Right lobe of liver (tissue), 6 donors: ENCODE results near the gene AMMECR1L. TPM values are rescaled to one million over a fixed set of nuclear protein-coding genes. Genes with fewer than 3 reads are reported as not detected.

ENCODE experiments used
- ATAC-seq, 4 donors: fragments of 200-7000 bp; cut with Tn5 transposase; one replicate each; pipeline ENCODE4 v1.9.1; 2020; ENCODE audit warnings: mild to moderate bottlenecking in 4 of 4, moderate library complexity in 4 of 4
- DNase-seq, 3 donors: peaks; one replicate each; pipeline ENCODE4 v3.0.0-alpha.2; 2020
- H3K27ac ChIP-seq, 3 donors: fragments of 200-600 bp; one replicate each; pipeline ENCODE4 v1.8.0; 2022
- H3K27me3 ChIP-seq, 2 donors: fragments of 200-600 bp; one replicate each; pipeline ENCODE4 v1.8.0; 2022
- H3K36me3 ChIP-seq, 4 donors: fragments of 200-600 bp; sonication (generic) in 1 of 4; one replicate each; pipeline versions ENCODE4 v1.5.1 to v1.8.0; 2017 to 2022; ENCODE audit warnings: control low read depth in 1 of 4
- H3K4me1 ChIP-seq, 4 donors: fragments of 200-600 bp; sonication (generic) in 1 of 4; one replicate each; pipeline versions ENCODE4 v1.5.1 to v1.8.0; 2017 to 2022; ENCODE audit warnings: control low read depth in 1 of 4
- H3K4me3 ChIP-seq, 3 donors: fragments of 200-600 bp; one replicate each; pipeline ENCODE4 v1.8.0; 2022
- H3K9me3 ChIP-seq, 4 donors: fragments of 200-600 bp; sonication (generic) in 1 of 4; one replicate each; pipeline versions ENCODE4 v1.5.1 to v1.8.0; 2017 to 2022; ENCODE audit warnings: control low read depth in 1 of 4
- POLR2A ChIP-seq: fragments of 450-650 bp; IDR thresholded peaks from one replicate; pipeline ENCODE4 v1.6.1; 2017; ENCODE audit warnings: antibody characterized with exemption, mild to moderate bottlenecking
- WGBS: methylation state at CpG from one replicate; pipeline ENCODE4 v1.1.6; 2018; ENCODE audit warnings: low coverage, low lambda C conversion rate; ENCODE audit not compliant: insufficient coverage; ENCODE audit errors: missing lambda C conversion rate; 5-methylcytosine and 5-hydroxymethylcytosine counted together
- intact Hi-C, 2 donors: fragments of 100-400 bp; cut with DNase I; formaldehyde crosslinking; loops; one replicate each; pipeline versions ENCODE4 v1.11.2 to v1.14.1; 2022
- total RNA-seq, 6 experiments: library from RNA; depleted of rRNA in 2 of 6; stranded (reverse); fragments of >200 nt in 2 of 6; fragmentation: NEBNext Ultra II Directional in 3 of 6; extraction: Animal tissue kit (Norgen Biotek cat#: 25700) in 3 of 6; gene quantifications; one replicate each; pipeline versions ENCODE4 v1.1.0 to v1.2.4, GENCODE V29; 2016 to 2023
- TF ChIP-seq, protein P1 (sequence below), 4 donors: fragments of 200-600 bp in 3 of 4; fragments of 450-650 bp in 1 of 4; IDR thresholded peaks; one replicate each; pipeline versions ENCODE4 v1.5.1 to v1.8.0; 2016 to 2022; ENCODE audit warnings: antibody characterized with exemption in 4 of 4, mild to moderate bottlenecking in 2 of 4
- donor health status: DM: no; HTN: yes; CAD: no.
- donor health status: DM: no; HTN: no; CAD: no.
- donor health status: DM: no; HTN: no; CAD: no.
- donor health status: DM: no; HTN: yes; CAD: no.
- donor health status: DM: no; HTN: yes; CAD: no.

The AMMECR1L gene
- total RNA-seq, 6 experiments from 2014 or later, result 5.3 to 7.6 (median 6.7) TPM

DNA sequence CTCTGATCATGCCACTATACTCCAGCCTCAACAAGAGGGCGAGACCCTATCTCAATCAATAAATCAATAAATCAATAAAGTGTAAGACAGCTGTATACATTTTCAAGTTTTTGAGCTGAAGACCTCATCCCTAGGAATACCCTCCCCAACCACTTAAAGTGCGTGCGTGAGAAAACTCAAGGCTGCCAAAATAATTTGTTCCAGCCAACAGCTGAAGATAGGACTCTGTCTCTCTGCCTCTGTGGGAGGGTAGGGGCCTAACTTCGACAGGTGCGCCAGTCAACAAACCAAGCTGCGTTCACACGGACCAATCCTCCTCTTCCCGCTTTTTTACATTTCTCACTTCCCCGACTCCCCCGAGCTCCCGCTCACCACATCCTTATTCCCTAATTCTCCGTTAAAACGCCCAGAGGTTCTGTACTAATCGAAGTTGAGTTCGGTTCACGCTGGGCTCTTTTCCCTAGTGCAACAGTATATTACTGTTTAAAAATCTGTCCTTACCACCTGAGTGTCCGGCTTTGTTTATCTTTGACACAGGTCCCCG, 28.4 kb downstream of the AMMECR1L start:
- intact Hi-C loops, result no loop called here
- no peaks in the 10 kb centered on the region for H3K27me3 ChIP-seq
- H3K27ac ChIP-seq, result peak overlapping the region; percentile 61 to 67 (median 66)
- 1% methylated on average over 18 of the region's 18 CpGs for WGBS
- H3K4me1 ChIP-seq, result peaks cover 0 to 36% (median 5%) of the 10 kb centered on the region in 4 donors
- H3K9me3 ChIP-seq, result no peaks in the 10 kb centered on the region
- peak overlapping the region; percentile 80 to 91 (median 86) for H3K4me3 ChIP-seq
- ATAC-seq, result peak in 1 of 4 donors; percentile 3
- DNase-seq, result no peak
- TF ChIP-seq POLR2A, result no peak
- TF ChIP-seq, protein P1, sequence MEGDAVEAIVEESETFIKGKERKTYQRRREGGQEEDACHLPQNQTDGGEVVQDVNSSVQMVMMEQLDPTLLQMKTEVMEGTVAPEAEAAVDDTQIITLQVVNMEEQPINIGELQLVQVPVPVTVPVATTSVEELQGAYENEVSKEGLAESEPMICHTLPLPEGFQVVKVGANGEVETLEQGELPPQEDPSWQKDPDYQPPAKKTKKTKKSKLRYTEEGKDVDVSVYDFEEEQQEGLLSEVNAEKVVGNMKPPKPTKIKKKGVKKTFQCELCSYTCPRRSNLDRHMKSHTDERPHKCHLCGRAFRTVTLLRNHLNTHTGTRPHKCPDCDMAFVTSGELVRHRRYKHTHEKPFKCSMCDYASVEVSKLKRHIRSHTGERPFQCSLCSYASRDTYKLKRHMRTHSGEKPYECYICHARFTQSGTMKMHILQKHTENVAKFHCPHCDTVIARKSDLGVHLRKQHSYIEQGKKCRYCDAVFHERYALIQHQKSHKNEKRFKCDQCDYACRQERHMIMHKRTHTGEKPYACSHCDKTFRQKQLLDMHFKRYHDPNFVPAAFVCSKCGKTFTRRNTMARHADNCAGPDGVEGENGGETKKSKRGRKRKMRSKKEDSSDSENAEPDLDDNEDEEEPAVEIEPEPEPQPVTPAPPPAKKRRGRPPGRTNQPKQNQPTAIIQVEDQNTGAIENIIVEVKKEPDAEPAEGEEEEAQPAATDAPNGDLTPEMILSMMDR (IDR thresholded peaks at IDR 0.05), result no peak
- H3K36me3 ChIP-seq, result peaks cover 0 to 3% (median 0%) of the 10 kb centered on the region in 4 donors

DNA sequence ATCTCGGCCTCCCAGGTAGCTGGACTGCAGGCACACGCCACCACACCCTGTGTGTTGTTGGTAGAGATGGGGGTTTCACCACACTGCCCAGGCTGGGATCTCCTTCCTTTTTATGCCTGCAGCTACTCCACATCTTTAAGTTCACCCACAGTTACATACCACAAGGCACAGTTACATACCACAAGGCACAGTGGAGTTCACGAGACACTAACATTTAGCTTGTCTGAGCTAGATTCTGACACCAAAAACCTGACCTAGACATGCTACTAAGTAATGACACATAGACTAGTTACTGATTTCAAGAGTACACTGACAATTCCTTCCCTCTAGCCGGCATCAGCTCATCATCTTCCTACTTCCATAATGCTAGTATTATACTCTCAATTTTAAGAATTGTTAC, 32.1 kb downstream of the AMMECR1L start:
- 87% methylated on average over 3 of the region's 4 CpGs for WGBS
- intact Hi-C loops, result no loop called here
- H3K4me3 ChIP-seq, result no peak overlapping the region
- H3K4me1 ChIP-seq, result peaks cover 0 to 30% (median 5%) of the 10 kb centered on the region in 4 donors
- no peak for TF ChIP-seq POLR2A
- TF ChIP-seq, protein P1 (IDR thresholded peaks at IDR 0.05), result no peak
- ATAC-seq (no peak), DNase-seq (no peak)
- no peaks in the 10 kb centered on the region for H3K27me3 ChIP-seq
- peaks cover 0 to 36% (median 3%) of the 10 kb centered on the region in 4 donors for H3K36me3 ChIP-seq
- no peaks in the 10 kb centered on the region for H3K9me3 ChIP-seq
- H3K27ac ChIP-seq, result no peak overlapping the region

DNA sequence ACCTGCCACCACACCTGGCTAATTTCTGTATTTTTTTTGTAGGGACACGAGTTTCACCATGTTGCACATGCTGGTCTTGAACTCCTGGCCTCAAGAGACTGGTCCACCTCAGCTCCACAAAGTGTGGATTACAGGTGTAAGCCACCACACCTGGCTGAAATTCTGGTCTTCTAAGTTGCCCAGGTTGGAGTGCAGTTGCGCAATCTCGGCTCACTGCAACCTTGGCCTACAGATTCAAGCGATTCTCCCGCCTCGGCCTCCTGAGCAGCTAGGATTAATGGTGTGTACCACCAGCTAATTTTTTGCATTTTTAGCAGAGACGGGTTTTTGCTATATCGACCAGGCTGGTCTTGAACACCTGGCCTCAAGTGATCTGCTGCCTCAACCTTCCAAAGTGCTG, 33.4 kb downstream of the AMMECR1L start:
- Histone ChIP-seq H3K9me3 (no peaks in the 10 kb centered on the region), H3K27ac (no peak overlapping the region), H3K4me3 (no peak overlapping the region), H3K4me1 (peaks cover 0 to 30% (median 5%) of the 10 kb centered on the region in 4 donors), H3K36me3 (peaks cover 0 to 45% (median 8%) of the 10 kb centered on the region in 4 donors), H3K27me3 (no peaks in the 10 kb centered on the region)
- no peak for DNase-seq
- WGBS, result 96% methylated on average over 6 of the region's 8 CpGs
- no peak for ATAC-seq
- intact Hi-C loops, result no loop called here
- TF ChIP-seq, protein P1 (IDR thresholded peaks at IDR 0.05), result no peak
- no peak for TF ChIP-seq POLR2A

DNA sequence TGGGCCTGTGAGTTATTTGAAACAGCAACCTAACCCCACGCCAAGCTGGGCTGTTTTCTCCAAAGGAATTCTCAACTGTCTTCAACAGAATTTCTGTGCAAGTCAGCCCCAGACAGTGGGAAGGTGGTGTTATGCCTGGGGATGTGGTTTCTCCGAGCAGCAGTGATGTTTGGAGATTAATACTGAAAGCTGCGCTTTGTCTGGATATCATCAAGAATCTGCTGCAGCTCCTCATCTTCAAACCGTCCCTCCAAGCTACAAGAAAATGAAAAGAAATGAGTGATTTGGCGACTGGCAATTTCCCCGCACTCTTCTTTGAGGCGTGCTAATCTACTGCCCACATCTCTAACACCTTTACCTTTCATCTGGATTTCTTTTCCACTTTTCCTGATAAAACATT, 37.8 kb downstream of the AMMECR1L start:
- Histone ChIP-seq H3K36me3 (peaks cover 3 to 63% (median 14%) of the 10 kb centered on the region in 4 donors), H3K9me3 (no peaks in the 10 kb centered on the region), H3K27ac (no peak overlapping the region), H3K27me3 (no peaks in the 10 kb centered on the region), H3K4me1 (no peaks in the 10 kb centered on the region), H3K4me3 (no peak overlapping the region)
- TF ChIP-seq, protein P1 (IDR thresholded peaks at IDR 0.05), result no peak
- no peak for TF ChIP-seq POLR2A
- 88% methylated on average over 6 of the region's 7 CpGs for WGBS
- ATAC-seq (no peak), DNase-seq (no peak)
- intact Hi-C loops, result no loop called here
